Chondrocyte (in vitro differentiated cells): ENCODE data around the gene FTO. TPM values are rescaled to one million over a fixed set of nuclear protein-coding genes. Genes with fewer than 3 reads are reported as not detected.

ENCODE experiments used
- DNase-seq: peaks from one replicate; pipeline ENCODE4 v3.0.0; 2021; ENCODE audit warnings: mixed read lengths, low spot score
- H3K27ac Mint-ChIP-seq: one replicate; pipeline ENCODE4 v1.8.0; 2021; ENCODE audit warnings: mild to moderate bottlenecking, moderate library complexity, mixed read lengths; ENCODE audit not compliant: unreplicated experiment
- H3K27me3 Mint-ChIP-seq: 2 replicates; pipeline ENCODE4 v1.8.0; 2021; ENCODE audit warnings: low read depth, mixed read lengths
- H3K36me3 Mint-ChIP-seq: 2 replicates; pipeline ENCODE4 v1.8.0; 2021; ENCODE audit warnings: low read depth, mixed read lengths
- H3K4me1 Mint-ChIP-seq: 2 replicates; pipeline ENCODE4 v1.8.0; 2021; ENCODE audit warnings: low read depth, mild to moderate bottlenecking, mixed read lengths
- H3K4me3 Mint-ChIP-seq: one replicate; pipeline ENCODE4 v1.8.0; 2021; ENCODE audit warnings: mild to moderate bottlenecking, moderate library complexity, mixed read lengths; ENCODE audit not compliant: unreplicated experiment
- H3K9me3 Mint-ChIP-seq: 2 replicates; pipeline ENCODE4 v1.8.0; 2021; ENCODE audit warnings: low read depth, mixed read lengths
- total RNA-seq: library from RNA; stranded (reverse); gene quantifications from 3 replicates; pipeline ENCODE4 v1.2.1, GENCODE V29; 2021
- TF ChIP-seq, protein P1 (sequence below): fragments of 200-600 bp; sonication (generic); IDR thresholded peaks from 2 replicates; pipeline ENCODE4 v1.5.0; 2021; ENCODE audit warnings: antibody characterized with exemption, mild to moderate bottlenecking, moderate library complexity

Gene FTO
- total RNA-seq, 1 donor from 2014 or later = 85.7 TPM

DNA sequence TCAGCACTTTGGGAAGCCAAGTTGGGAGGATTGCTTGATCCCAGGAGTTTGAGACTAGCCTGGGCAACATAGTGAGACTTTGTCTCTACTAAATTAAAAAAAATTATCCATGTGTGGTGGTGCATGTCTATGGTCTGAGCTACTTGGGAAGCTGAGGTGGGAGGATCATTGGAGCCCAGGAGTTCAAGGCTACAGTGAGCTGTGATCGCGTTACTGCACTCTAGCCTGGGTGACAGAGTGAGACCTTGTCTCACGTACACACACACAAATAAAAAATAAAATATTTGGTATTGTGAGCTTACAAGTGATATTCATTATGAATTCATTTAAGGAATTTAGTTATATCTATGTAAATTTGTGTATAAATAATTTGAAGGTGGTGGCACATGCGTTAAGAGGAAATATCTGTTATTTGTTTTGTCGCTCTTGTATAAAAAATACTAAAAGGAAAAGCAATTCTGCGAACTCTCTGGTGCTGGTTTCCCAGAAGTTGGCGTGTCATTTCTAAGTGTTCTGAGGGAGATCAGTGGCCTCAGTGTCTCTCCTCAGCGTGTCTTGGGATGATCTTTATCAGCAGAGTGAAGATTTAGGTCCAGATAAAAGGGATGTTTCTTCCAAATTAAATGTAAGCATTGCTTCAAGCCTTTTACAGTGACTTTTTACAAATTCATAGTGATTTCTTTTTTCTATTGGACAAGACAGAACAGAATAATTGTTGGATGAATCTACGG is 187.6 kb downstream of the FTO start:
- H3K36me3 Mint-ChIP-seq = peaks cover 6% of the 10 kb centered on the region
- H3K27me3 Mint-ChIP-seq = no peaks in the 10 kb centered on the region
- H3K27ac Mint-ChIP-seq = peak overlapping the region; percentile 36
- no peaks in the 10 kb centered on the region for H3K9me3 Mint-ChIP-seq
- DNase-seq = no peak
- peaks cover 49% of the 10 kb centered on the region for H3K4me1 Mint-ChIP-seq
- TF ChIP-seq, protein P1, sequence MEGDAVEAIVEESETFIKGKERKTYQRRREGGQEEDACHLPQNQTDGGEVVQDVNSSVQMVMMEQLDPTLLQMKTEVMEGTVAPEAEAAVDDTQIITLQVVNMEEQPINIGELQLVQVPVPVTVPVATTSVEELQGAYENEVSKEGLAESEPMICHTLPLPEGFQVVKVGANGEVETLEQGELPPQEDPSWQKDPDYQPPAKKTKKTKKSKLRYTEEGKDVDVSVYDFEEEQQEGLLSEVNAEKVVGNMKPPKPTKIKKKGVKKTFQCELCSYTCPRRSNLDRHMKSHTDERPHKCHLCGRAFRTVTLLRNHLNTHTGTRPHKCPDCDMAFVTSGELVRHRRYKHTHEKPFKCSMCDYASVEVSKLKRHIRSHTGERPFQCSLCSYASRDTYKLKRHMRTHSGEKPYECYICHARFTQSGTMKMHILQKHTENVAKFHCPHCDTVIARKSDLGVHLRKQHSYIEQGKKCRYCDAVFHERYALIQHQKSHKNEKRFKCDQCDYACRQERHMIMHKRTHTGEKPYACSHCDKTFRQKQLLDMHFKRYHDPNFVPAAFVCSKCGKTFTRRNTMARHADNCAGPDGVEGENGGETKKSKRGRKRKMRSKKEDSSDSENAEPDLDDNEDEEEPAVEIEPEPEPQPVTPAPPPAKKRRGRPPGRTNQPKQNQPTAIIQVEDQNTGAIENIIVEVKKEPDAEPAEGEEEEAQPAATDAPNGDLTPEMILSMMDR = no peak
- H3K4me3 Mint-ChIP-seq = no peak overlapping the region

DNA sequence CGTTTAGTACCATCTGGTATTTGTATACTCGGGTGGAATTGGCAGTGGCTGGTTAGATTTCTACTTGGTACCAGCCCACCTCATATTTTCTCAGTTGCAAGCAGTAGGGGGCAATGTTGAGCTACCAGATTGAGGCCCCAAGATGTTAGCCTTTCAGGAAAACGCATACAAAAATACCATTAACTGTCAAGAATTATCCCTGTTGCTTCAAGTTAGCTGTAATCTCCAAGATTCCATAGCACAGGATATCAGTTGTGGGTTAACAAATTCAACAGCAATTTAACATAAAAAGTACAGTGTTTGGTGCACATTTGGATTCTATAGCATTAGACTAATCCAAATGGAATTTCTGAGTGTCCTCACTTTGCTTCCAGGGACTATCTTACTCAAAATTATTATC is 188.2 kb downstream of the FTO start:
- Mint-ChIP-seq H3K4me1 (peaks cover 55% of the 10 kb centered on the region), H3K4me3 (no peak overlapping the region), H3K36me3 (peaks cover 5% of the 10 kb centered on the region), H3K27ac (peak overlapping the region; percentile 90), H3K9me3 (no peaks in the 10 kb centered on the region), H3K27me3 (no peaks in the 10 kb centered on the region)
- no peak for DNase-seq
- TF ChIP-seq, protein P1 = peak; percentile 95

DNA sequence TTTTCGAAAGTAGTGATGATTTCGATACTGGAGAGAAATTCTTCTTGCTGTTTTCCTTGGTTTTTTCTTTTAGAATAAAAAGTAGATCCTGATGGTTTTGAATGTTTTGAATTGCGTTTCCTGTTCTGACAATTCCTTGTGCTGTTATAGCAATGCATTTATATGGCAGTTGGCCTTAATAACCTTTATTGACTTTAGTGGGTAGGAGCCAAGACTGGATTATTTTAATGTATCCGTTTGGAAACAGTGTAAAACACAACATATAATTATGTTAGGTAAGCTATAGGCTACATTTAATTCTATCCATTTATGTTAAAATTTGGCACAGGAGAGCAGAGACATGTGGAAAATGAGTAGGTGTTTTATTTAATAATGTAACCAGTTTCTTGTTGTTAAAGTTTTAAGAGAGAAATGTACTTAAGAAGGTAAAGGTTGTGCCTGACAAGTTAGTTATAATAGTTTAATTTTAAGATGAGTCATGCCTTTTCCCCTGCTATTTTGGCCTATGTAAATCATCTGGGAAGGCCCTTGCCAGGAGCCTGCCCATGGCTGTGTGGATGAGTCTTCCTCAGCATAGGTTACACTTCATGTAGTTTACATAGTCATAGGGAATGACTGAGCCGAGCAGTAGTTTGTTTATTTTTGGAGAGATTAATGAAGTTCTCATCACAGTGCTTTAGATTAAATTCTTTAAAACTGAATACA is 189.9 kb downstream of the FTO start:
- Mint-ChIP-seq H3K9me3 (no peaks in the 10 kb centered on the region), H3K27me3 (no peaks in the 10 kb centered on the region), H3K36me3 (peaks cover 4% of the 10 kb centered on the region), H3K4me1 (peaks cover 64% of the 10 kb centered on the region), H3K27ac (peak overlapping the region; percentile 90), H3K4me3 (peak overlapping the region; percentile 20)
- no peak for DNase-seq
- TF ChIP-seq, protein P1 = no peak

DNA sequence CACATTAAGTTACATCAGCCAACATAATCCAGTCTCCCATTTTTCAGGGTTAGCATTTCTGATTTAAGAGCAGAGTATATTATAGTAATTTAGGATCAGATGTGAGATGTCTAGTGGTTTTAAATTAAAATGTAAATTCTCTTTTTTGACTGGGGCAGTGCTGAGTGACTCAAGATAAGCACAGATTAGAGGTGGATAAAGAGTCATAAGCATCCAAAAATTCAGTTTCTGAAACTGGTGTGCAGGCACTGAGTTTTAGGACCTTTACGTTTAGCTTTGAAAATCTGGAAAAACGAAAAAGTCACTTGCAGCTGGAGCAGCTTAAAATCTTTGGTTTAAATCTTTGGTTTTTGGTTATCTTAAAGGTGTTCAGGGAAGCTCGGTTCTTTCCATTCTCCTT is 190.7 kb downstream of the FTO start:
- DNase-seq = no peak
- Mint-ChIP-seq H3K36me3 (no peaks in the 10 kb centered on the region), H3K4me1 (peaks cover 70% of the 10 kb centered on the region), H3K9me3 (no peaks in the 10 kb centered on the region), H3K27ac (peak overlapping the region; percentile 90), H3K27me3 (no peaks in the 10 kb centered on the region), H3K4me3 (no peak overlapping the region)
- TF ChIP-seq, protein P1 = no peak

DNA sequence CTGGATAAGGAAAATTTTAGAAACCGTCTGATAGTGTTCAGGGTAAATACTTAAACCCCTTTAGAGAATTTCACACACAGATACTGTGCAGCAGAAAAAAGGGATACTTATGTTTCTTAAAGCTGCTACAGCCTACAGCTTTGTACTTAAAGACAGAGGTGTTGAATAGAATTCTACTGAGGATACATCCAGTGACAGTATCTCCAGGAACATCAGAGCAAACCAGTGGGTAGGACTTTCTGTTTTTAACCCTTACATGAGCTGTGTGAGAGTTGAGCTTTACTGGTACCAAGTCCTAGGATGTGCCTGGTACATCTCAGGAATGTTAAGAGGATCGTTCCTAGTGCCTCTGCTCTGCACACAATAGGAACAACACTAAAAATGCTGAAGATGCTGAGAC is 191.5 kb downstream of the FTO start:
- H3K4me3 Mint-ChIP-seq = no peak overlapping the region
- H3K36me3 Mint-ChIP-seq = no peaks in the 10 kb centered on the region
- H3K27ac Mint-ChIP-seq = peak overlapping the region; percentile 90
- H3K27me3 Mint-ChIP-seq = no peaks in the 10 kb centered on the region
- peaks cover 70% of the 10 kb centered on the region for H3K4me1 Mint-ChIP-seq
- H3K9me3 Mint-ChIP-seq = no peaks in the 10 kb centered on the region
- no peak for DNase-seq
- TF ChIP-seq, protein P1 = no peak
